ENCODE data around the gene VPS52.
A peak's percentile ranks its signal among the peaks of the same experiment; 100 is the strongest.

The VPS52 gene

GRCh38 chr6:33213989-33214335, 57.7 kb downstream of the VPS52 start:
- Histone ChIP-seq H3K23ac (ENCODE audit: low read length in 2 of 2) (no peak overlapping the region), H3K27me3 (ENCODE audit: control insufficient read depth in 1 of 2, insufficient read depth in 1 of 2, low read length in 2 of 2) (peaks cover 7 to 28% of the 10 kb centered on the region in 2 experiments), H2BK120ac (ENCODE audit: low read depth, low read length) (no peak overlapping the region), H2AFZ (ENCODE audit: low read depth, low read length) (no peak overlapping the region), H2AK5ac (ENCODE audit: low read length, severe bottlenecking) (no peak overlapping the region), H3K4me2 (ENCODE audit: low read length, poor library complexity, severe bottlenecking) (peak overlapping the region; percentile 85), H4K91ac (ENCODE audit: low read length) (no peak overlapping the region), H3K9me3 (ENCODE audit: control insufficient read depth, low read length) (no peaks in the 10 kb centered on the region), H2BK15ac (ENCODE audit: low read depth, poor library complexity, severe bottlenecking) (peak overlapping the region; percentile 31), H2BK5ac (ENCODE audit: low read depth, low read length, poor library complexity, severe bottlenecking) (no peak overlapping the region), H3K4me3 (ENCODE audit: insufficient read depth in 1 of 2, low read depth in 1 of 2, low read length in 2 of 2) (peak overlapping the region in 1 of 2 experiments; percentile 95), H3K9ac (ENCODE audit: low read length) (peak overlapping the region; percentile 89), H3K4ac (ENCODE audit: low read depth in 1 of 2, low read length in 2 of 2) (peak overlapping the region in 1 of 2 experiments; percentile 7), H3K14ac (ENCODE audit: low read length in 2 of 2) (no peak overlapping the region), H3K18ac (ENCODE audit: low read depth in 1 of 2, low read length in 2 of 2) (peak overlapping the region in 1 of 2 experiments; percentile 14), H2BK12ac (ENCODE audit: low read length in 2 of 2) (no peak overlapping the region), H3K4me1 (ENCODE audit: control insufficient read depth, insufficient read depth, low read depth, low read length) (peaks cover 11% of the 10 kb centered on the region), H4K8ac (ENCODE audit: low read length) (peak overlapping the region; percentile 92), H3K36me3 (ENCODE audit: control insufficient read depth in 1 of 2, insufficient read depth in 2 of 2, low read depth in 1 of 2, low read length in 2 of 2) (peaks cover 27 to 29% of the 10 kb centered on the region in 2 experiments), H3K27ac (ENCODE audit: low read length, poor library complexity, severe bottlenecking) (no peak overlapping the region), H3K79me1 (replicated peaks; ENCODE audit: low read length, poor library complexity, severe bottlenecking) (peaks cover 5% of the 10 kb centered on the region)
- no peak for DNase-seq
- 41% methylated on average over 9 of the region's 9 CpGs for WGBS

- peak; percentile 34 for DNase-seq
- H3K79me1 ChIP-seq (replicated peaks; ENCODE audit: low read length, poor library complexity, severe bottlenecking), result peaks cover 5% of the 10 kb centered on the region
- peaks cover 27 to 29% of the 10 kb centered on the region in 2 experiments for H3K36me3 ChIP-seq (ENCODE audit: control insufficient read depth in 1 of 2, insufficient read depth in 2 of 2, low read depth in 1 of 2, low read length in 2 of 2)
- peak overlapping the region; percentile 64 to 94 for H3K4ac ChIP-seq (ENCODE audit: low read depth in 1 of 2, low read length in 2 of 2)
- no peak overlapping the region for H3K27ac ChIP-seq (ENCODE audit: low read length, poor library complexity, severe bottlenecking)
- H3K27me3 ChIP-seq (ENCODE audit: control insufficient read depth in 1 of 2, insufficient read depth in 1 of 2, low read length in 2 of 2), result peaks cover 7 to 25% of the 10 kb centered on the region in 2 experiments
- peak overlapping the region in 1 of 2 experiments; percentile 53 for H3K14ac ChIP-seq (ENCODE audit: low read length in 2 of 2)
- no peak overlapping the region for H2AK5ac ChIP-seq (ENCODE audit: low read length, severe bottlenecking)
- H2AFZ ChIP-seq (ENCODE audit: low read depth, low read length), result no peak overlapping the region
- H3K9ac ChIP-seq (ENCODE audit: low read length), result peak overlapping the region; percentile 89
- H2BK5ac ChIP-seq (ENCODE audit: low read depth, low read length, poor library complexity, severe bottlenecking), result no peak overlapping the region
- H3K4me3 ChIP-seq (ENCODE audit: insufficient read depth in 1 of 2, low read depth in 1 of 2, low read length in 2 of 2), result peak overlapping the region; percentile 53 to 95
- WGBS, result 1% methylated on average over 40 of the region's 43 CpGs
- H3K18ac ChIP-seq (ENCODE audit: low read depth in 1 of 2, low read length in 2 of 2), result peak overlapping the region; percentile 79 to 80
- peaks cover 11% of the 10 kb centered on the region for H3K4me1 ChIP-seq (ENCODE audit: control insufficient read depth, insufficient read depth, low read depth, low read length)
- peak overlapping the region; percentile 92 for H4K8ac ChIP-seq (ENCODE audit: low read length)
- H2BK12ac ChIP-seq (ENCODE audit: low read length in 2 of 2), result peak overlapping the region in 1 of 2 experiments; percentile 33
- peak overlapping the region in 1 of 2 experiments; percentile 15 for H3K23ac ChIP-seq (ENCODE audit: low read length in 2 of 2)
- no peak overlapping the region for H2BK120ac ChIP-seq (ENCODE audit: low read depth, low read length)
- no peaks in the 10 kb centered on the region for H3K9me3 ChIP-seq (ENCODE audit: control insufficient read depth, low read length)
- peak overlapping the region; percentile 85 for H3K4me2 ChIP-seq (ENCODE audit: low read length, poor library complexity, severe bottlenecking)
- no peak overlapping the region for H2BK15ac ChIP-seq (ENCODE audit: low read depth, poor library complexity, severe bottlenecking)
- H4K91ac ChIP-seq (ENCODE audit: low read length), result peak overlapping the region; percentile 88
Measured at GRCh38 chr6:33213166-33213988, 58.3 kb downstream of the VPS52 start.

- H2BK12ac ChIP-seq (ENCODE audit: low read length in 2 of 2), result no peak overlapping the region
- peak overlapping the region; percentile 85 for H3K4me2 ChIP-seq (ENCODE audit: low read length, poor library complexity, severe bottlenecking)
- H3K23ac ChIP-seq (ENCODE audit: low read length in 2 of 2), result no peak overlapping the region
- no peak overlapping the region for H2BK15ac ChIP-seq (ENCODE audit: low read depth, poor library complexity, severe bottlenecking)
- no peak overlapping the region for H3K27ac ChIP-seq (ENCODE audit: low read length, poor library complexity, severe bottlenecking)
- no peak overlapping the region for H2AK5ac ChIP-seq (ENCODE audit: low read length, severe bottlenecking)
- H3K4me3 ChIP-seq (ENCODE audit: insufficient read depth in 1 of 2, low read depth in 1 of 2, low read length in 2 of 2), result peak overlapping the region; percentile 53 to 95
- H3K4me1 ChIP-seq (ENCODE audit: control insufficient read depth, insufficient read depth, low read depth, low read length), result peaks cover 11% of the 10 kb centered on the region
- H4K91ac ChIP-seq (ENCODE audit: low read length), result peak overlapping the region; percentile 88
- peaks cover 27 to 29% of the 10 kb centered on the region in 2 experiments for H3K36me3 ChIP-seq (ENCODE audit: control insufficient read depth in 1 of 2, insufficient read depth in 2 of 2, low read depth in 1 of 2, low read length in 2 of 2)
- H2BK120ac ChIP-seq (ENCODE audit: low read depth, low read length), result no peak overlapping the region
- peak overlapping the region; percentile 89 for H3K9ac ChIP-seq (ENCODE audit: low read length)
- H3K79me1 ChIP-seq (replicated peaks; ENCODE audit: low read length, poor library complexity, severe bottlenecking), result peaks cover 7% of the 10 kb centered on the region
- peak overlapping the region; percentile 92 for H4K8ac ChIP-seq (ENCODE audit: low read length)
- H3K18ac ChIP-seq (ENCODE audit: low read depth in 1 of 2, low read length in 2 of 2), result peak overlapping the region; percentile 79 to 80
- DNase-seq, result no peak
- peak overlapping the region; percentile 64 to 94 for H3K4ac ChIP-seq (ENCODE audit: low read depth in 1 of 2, low read length in 2 of 2)
- H3K27me3 ChIP-seq (ENCODE audit: control insufficient read depth in 1 of 2, insufficient read depth in 1 of 2, low read length in 2 of 2), result peaks cover 3 to 20% of the 10 kb centered on the region in 2 experiments
- no peak overlapping the region for H2AFZ ChIP-seq (ENCODE audit: low read depth, low read length)
- peak overlapping the region in 1 of 2 experiments; percentile 53 for H3K14ac ChIP-seq (ENCODE audit: low read length in 2 of 2)
- H3K9me3 ChIP-seq (ENCODE audit: control insufficient read depth, low read length), result no peaks in the 10 kb centered on the region
- H2BK5ac ChIP-seq (ENCODE audit: low read depth, low read length, poor library complexity, severe bottlenecking), result no peak overlapping the region
- 2% methylated on average over 4 of the region's 6 CpGs for WGBS
Measured at GRCh38 chr6:33212857-33213165, 58.9 kb downstream of the VPS52 start.

- H3K9ac ChIP-seq (ENCODE audit: low read length), result no peak overlapping the region
- peaks cover 19% of the 10 kb centered on the region for H3K4me1 ChIP-seq (ENCODE audit: control insufficient read depth, insufficient read depth, low read depth, low read length)
- H3K9me3 ChIP-seq (ENCODE audit: control insufficient read depth, low read length), result no peaks in the 10 kb centered on the region
- no peak overlapping the region for H3K4me2 ChIP-seq (ENCODE audit: low read length, poor library complexity, severe bottlenecking)
- no peak overlapping the region for H2AK5ac ChIP-seq (ENCODE audit: low read length, severe bottlenecking)
- H3K36me3 ChIP-seq (ENCODE audit: control insufficient read depth in 1 of 2, insufficient read depth in 2 of 2, low read depth in 1 of 2, low read length in 2 of 2), result peaks cover 27 to 29% of the 10 kb centered on the region in 2 experiments
- H4K8ac ChIP-seq (ENCODE audit: low read length), result no peak overlapping the region
- H3K79me1 ChIP-seq (replicated peaks; ENCODE audit: low read length, poor library complexity, severe bottlenecking), result peaks cover 7% of the 10 kb centered on the region
- DNase-seq, result no peak
- no peak overlapping the region for H2BK12ac ChIP-seq (ENCODE audit: low read length in 2 of 2)
- H3K4me3 ChIP-seq (ENCODE audit: insufficient read depth in 1 of 2, low read depth in 1 of 2, low read length in 2 of 2), result no peak overlapping the region
- H3K27me3 ChIP-seq (ENCODE audit: control insufficient read depth in 1 of 2, insufficient read depth in 1 of 2, low read length in 2 of 2), result peaks cover 3 to 14% of the 10 kb centered on the region in 2 experiments
- no peak overlapping the region for H3K18ac ChIP-seq (ENCODE audit: low read depth in 1 of 2, low read length in 2 of 2)
- no peak overlapping the region for H2BK120ac ChIP-seq (ENCODE audit: low read depth, low read length)
- H4K91ac ChIP-seq (ENCODE audit: low read length), result no peak overlapping the region
- WGBS, result 86% methylated on average over 11 of the region's 18 CpGs
- no peak overlapping the region for H2BK5ac ChIP-seq (ENCODE audit: low read depth, low read length, poor library complexity, severe bottlenecking)
- H3K23ac ChIP-seq (ENCODE audit: low read length in 2 of 2), result no peak overlapping the region
- H2AFZ ChIP-seq (ENCODE audit: low read depth, low read length), result no peak overlapping the region
- no peak overlapping the region for H3K27ac ChIP-seq (ENCODE audit: low read length, poor library complexity, severe bottlenecking)
- H3K14ac ChIP-seq (ENCODE audit: low read length in 2 of 2), result no peak overlapping the region
- no peak overlapping the region for H2BK15ac ChIP-seq (ENCODE audit: low read depth, poor library complexity, severe bottlenecking)
- H3K4ac ChIP-seq (ENCODE audit: low read depth in 1 of 2, low read length in 2 of 2), result no peak overlapping the region
Measured at GRCh38 chr6:33211666-33212422, 59.8 kb downstream of the VPS52 start.
